HepG2 (cell line): ENCODE results near the gene RAB9A.

Source experiments
- ARID2 ChIP-seq: sonication (generic); formaldehyde crosslinking; IDR thresholded peaks from 2 replicates; pipeline ENCODE4 v1.8.1; 2022; ENCODE audit warnings: mild to moderate bottlenecking, missing genetic modification reagents, borderline replicate concordance
- MAZ ChIP-seq, 2 experiments: sonication (generic) in 1 of 2; formaldehyde crosslinking in 1 of 2; IDR thresholded peaks; 2 replicates each; pipeline versions ENCODE4 v1.5.0 to v1.6.1; 2012 to 2020; ENCODE audit warnings: low read depth in 2 of 2, mild to moderate bottlenecking in 2 of 2, borderline replicate concordance in 1 of 2, improper control_type of control experiment in 1 of 2, low read length in 1 of 2, missing genetic modification reagents in 1 of 2, moderate library complexity in 1 of 2
- POLR2AphosphoS5 ChIP-seq: IDR thresholded peaks from 2 replicates; pipeline ENCODE4 v1.6.1; 2012; ENCODE audit warnings: low read depth, low read length
- ZBTB7A ChIP-seq: sonication (generic); formaldehyde crosslinking; IDR thresholded peaks from 2 replicates; pipeline ENCODE4 v1.8.0; 2022; ENCODE audit warnings: mild to moderate bottlenecking, missing genetic modification reagents
- ZSCAN29 ChIP-seq: sonication (generic); formaldehyde crosslinking; conservative IDR thresholded peaks from 2 replicates; pipeline ENCODE4 v1.4.0; 2020; ENCODE audit warnings: mild to moderate bottlenecking, missing genetic modification reagents

- TF ChIP-seq ZSCAN29 (no peak), POLR2AphosphoS5 (no peak), ZBTB7A (CRISPR knock-in tag) (no peak), MAZ (IDR thresholded peaks at IDR 0.05; ENCODE audit: borderline replicate concordance, low read depth, low read length) (no peak), MAZ (CRISPR knock-in tag; IDR thresholded peaks at IDR 0.05; ENCODE audit: low read depth) (no peak), ARID2 (no peak)
These were observed 1.9 kb downstream of the RAB9A start for GRCh38 chrX:13690836-13691235.
